ENCODE results near the gene INSR. TPM values are rescaled to one million over a fixed set of nuclear protein-coding genes. Genes with fewer than 3 reads are reported as not detected.
A peak's percentile ranks its signal among the peaks of the same experiment; 100 is the strongest.

The INSR gene
- total RNA-seq, 1 donor = 44.2 TPM

DNA sequence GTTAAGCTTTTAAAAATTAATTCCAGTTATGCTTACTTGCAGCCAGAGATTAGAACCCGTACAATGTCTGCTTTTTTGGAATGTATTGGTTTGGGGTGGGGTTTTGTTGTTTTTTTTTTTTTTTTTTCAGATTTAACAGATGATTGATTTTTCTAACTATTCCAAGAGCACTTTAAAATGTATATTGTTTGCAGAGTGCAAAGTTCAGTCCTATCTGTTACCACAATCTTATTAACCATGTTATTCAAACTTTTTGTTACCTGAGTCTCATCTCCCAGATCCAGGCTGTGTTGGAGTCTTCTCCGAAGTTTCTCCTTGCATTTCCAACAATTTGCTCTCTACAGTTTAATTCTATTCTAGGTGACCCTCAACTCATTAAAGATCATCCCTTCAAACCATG, 91.3 kb downstream of the INSR start:
- Histone ChIP-seq H3K4me2 (ENCODE audit: insufficient read depth, low read length) (no peak overlapping the region), H3K27ac (ENCODE audit: low read depth, low read length) (no peak overlapping the region), H3K27me3 (ENCODE audit: insufficient read depth, low read length) (no peaks in the 10 kb centered on the region), H3K9me3 (ENCODE audit: low read depth, low read length) (no peaks in the 10 kb centered on the region), H3K79me2 (ENCODE audit: insufficient read depth, low read length) (no peaks in the 10 kb centered on the region), H3K4me1 (ENCODE audit: insufficient read depth, low read length) (peaks cover 5% of the 10 kb centered on the region), H4K20me1 (ENCODE audit: insufficient read depth, low read length) (peaks cover 5% of the 10 kb centered on the region), H3K4me3 (ENCODE audit: insufficient read depth, low read length) (no peak overlapping the region), H2AFZ (ENCODE audit: low read length) (no peak overlapping the region), H3K36me3 (ENCODE audit: insufficient read depth, low read length) (no peaks in the 10 kb centered on the region)
- TF ChIP-seq, protein P1, sequence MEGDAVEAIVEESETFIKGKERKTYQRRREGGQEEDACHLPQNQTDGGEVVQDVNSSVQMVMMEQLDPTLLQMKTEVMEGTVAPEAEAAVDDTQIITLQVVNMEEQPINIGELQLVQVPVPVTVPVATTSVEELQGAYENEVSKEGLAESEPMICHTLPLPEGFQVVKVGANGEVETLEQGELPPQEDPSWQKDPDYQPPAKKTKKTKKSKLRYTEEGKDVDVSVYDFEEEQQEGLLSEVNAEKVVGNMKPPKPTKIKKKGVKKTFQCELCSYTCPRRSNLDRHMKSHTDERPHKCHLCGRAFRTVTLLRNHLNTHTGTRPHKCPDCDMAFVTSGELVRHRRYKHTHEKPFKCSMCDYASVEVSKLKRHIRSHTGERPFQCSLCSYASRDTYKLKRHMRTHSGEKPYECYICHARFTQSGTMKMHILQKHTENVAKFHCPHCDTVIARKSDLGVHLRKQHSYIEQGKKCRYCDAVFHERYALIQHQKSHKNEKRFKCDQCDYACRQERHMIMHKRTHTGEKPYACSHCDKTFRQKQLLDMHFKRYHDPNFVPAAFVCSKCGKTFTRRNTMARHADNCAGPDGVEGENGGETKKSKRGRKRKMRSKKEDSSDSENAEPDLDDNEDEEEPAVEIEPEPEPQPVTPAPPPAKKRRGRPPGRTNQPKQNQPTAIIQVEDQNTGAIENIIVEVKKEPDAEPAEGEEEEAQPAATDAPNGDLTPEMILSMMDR (IDR thresholded peaks at IDR 0.05; ENCODE audit: extremely low read depth, low read depth, low read length) = no peak
- peak; percentile 26 for DNase-seq (ENCODE audit: insufficient read length, low spot score, missing footprints)

DNA sequence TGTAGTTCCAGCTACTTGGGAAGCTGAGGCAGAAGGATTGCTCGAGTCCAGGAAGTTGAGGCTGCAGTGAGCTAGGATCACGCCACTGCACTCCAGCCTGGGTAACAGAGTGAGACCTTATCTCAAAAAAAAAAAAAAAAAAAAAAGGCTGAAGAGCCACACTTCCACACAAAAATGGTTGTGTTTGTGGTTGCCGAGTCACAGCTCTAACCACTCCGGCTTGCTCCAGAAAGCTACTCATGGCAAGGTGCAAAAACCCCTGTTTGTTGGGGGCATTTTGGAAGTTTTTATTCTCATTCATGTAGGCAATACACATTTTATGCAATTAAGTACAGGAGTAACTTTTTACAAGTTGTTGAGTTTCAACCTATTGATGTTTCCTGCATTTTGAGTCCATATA, 93.5 kb downstream of the INSR start:
- Histone ChIP-seq H2AFZ (ENCODE audit: low read length) (no peak overlapping the region), H3K4me3 (ENCODE audit: insufficient read depth, low read length) (no peak overlapping the region), H3K4me2 (ENCODE audit: insufficient read depth, low read length) (no peak overlapping the region), H3K36me3 (ENCODE audit: insufficient read depth, low read length) (no peaks in the 10 kb centered on the region), H3K27me3 (ENCODE audit: insufficient read depth, low read length) (no peaks in the 10 kb centered on the region), H3K79me2 (ENCODE audit: insufficient read depth, low read length) (no peaks in the 10 kb centered on the region), H3K4me1 (ENCODE audit: insufficient read depth, low read length) (peaks cover 13% of the 10 kb centered on the region), H3K27ac (ENCODE audit: low read depth, low read length) (no peak overlapping the region), H3K9me3 (ENCODE audit: low read depth, low read length) (no peaks in the 10 kb centered on the region), H4K20me1 (ENCODE audit: insufficient read depth, low read length) (peaks cover 5% of the 10 kb centered on the region)
- no peak for DNase-seq (ENCODE audit: insufficient read length, low spot score, missing footprints)
- TF ChIP-seq, protein P1 (IDR thresholded peaks at IDR 0.05; ENCODE audit: extremely low read depth, low read depth, low read length) = no peak

DNA sequence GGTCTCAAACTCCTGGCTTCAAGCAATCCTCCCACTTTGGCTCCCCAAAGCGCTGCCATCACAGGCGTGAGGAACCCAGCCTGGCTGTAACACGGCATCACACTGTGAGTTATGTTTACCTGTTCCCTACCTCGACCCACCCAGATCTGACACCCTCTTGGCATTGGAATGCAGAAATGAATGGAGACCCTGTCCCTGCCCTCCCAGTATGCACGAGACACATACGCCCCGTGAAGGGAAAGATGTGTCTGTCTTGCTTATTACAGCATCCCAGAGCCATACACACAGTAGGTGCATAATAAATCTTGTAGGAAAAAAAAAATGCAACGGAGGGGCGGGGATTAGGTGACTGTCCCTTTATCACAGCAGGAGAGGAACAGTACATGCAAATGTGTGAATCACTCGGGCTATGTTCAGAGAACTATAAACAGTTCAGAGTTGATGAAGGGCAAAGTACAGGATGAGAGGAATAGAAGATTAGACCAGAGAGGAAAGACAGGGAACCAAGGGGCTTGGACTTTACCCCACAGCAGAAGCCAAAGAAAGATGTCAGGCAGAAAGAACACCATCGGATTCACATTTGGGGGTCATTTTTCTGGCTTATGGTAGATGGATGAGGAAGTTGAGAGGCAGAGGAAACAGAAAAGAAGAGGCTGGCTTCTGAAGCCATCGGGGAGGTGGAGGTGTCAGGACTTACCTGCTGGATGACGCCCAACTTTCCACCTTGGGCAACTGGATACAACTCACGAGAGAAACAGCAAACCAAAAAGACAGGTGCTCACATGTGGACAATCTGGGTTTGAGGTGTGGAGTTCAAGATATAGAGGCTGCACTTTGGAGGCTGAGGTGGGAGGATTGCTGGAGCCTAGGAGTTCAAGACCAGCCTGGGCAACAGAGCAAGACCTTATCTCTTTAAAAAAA, 94.3 kb downstream of the INSR start:
- H3K79me2 ChIP-seq (ENCODE audit: insufficient read depth, low read length) = no peaks in the 10 kb centered on the region
- TF ChIP-seq, protein P1 (IDR thresholded peaks at IDR 0.05; ENCODE audit: extremely low read depth, low read depth, low read length) = no peak
- H3K27ac ChIP-seq (ENCODE audit: low read depth, low read length) = no peak overlapping the region
- no peak overlapping the region for H2AFZ ChIP-seq (ENCODE audit: low read length)
- no peak overlapping the region for H3K4me3 ChIP-seq (ENCODE audit: insufficient read depth, low read length)
- peaks cover 13% of the 10 kb centered on the region for H3K4me1 ChIP-seq (ENCODE audit: insufficient read depth, low read length)
- H3K9me3 ChIP-seq (ENCODE audit: low read depth, low read length) = no peaks in the 10 kb centered on the region
- no peak overlapping the region for H3K4me2 ChIP-seq (ENCODE audit: insufficient read depth, low read length)
- H4K20me1 ChIP-seq (ENCODE audit: insufficient read depth, low read length) = peaks cover 3% of the 10 kb centered on the region
- peak; percentile 45 for DNase-seq (ENCODE audit: insufficient read length, low spot score, missing footprints)
- H3K36me3 ChIP-seq (ENCODE audit: insufficient read depth, low read length) = no peaks in the 10 kb centered on the region
- no peaks in the 10 kb centered on the region for H3K27me3 ChIP-seq (ENCODE audit: insufficient read depth, low read length)
